IMR-90 (cell line): ENCODE results near the gene LINC01488. TPM values are rescaled to one million over a fixed set of nuclear protein-coding genes. Genes with fewer than 3 reads are reported as not detected.

Source experiments
- ATAC-seq: fragments of 200-7000 bp; cut with Tn5 transposase; 2 replicates; pipeline ENCODE4 v1.9.1; 2020; ENCODE audit warnings: low read depth, mild to moderate bottlenecking, moderate library complexity
- BruUV-seq: library from RNA; stranded (reverse); fragments of 400-500 nt; replicated peaks from 2 replicates; lab custom pipeline; 2021; lab: Mats Ljungman, UMichigan
- CTCF ChIA-PET: fragments of 300-600 bp; formaldehyde crosslinking; extraction: SDS; loops from one replicate; lab custom pipeline; 2021; ENCODE audit warnings: antibody characterized with exemption; lab: Yijun Ruan, JAX
- POLR2A ChIA-PET: fragments of 300-600 bp; sonication (Branson Sonifier 250); formaldehyde crosslinking; loops from one replicate; lab custom pipeline; 2022; ENCODE audit warnings: antibody characterized with exemption; ENCODE audit not compliant: unreplicated experiment; lab: Charles Lee
- DNase-seq: peaks from one replicate; pipeline ENCODE4 v3.0.0; 2013
- H2AFZ ChIP-seq: replicated peaks from 2 replicates; pipeline ENCODE3; 2013; ENCODE audit warnings: low read length, mild to moderate bottlenecking; ENCODE audit not compliant: poor library complexity
- H2AK5ac ChIP-seq: 2 replicates; pipeline ENCODE4 v1.6.1; 2013; ENCODE audit warnings: low read depth, low read length, inconsistent platforms
- H2AK9ac ChIP-seq: replicated peaks from 2 replicates; pipeline ENCODE3; 2013; ENCODE audit warnings: mild to moderate bottlenecking, low read depth, low read length, moderate library complexity; ENCODE audit not compliant: poor library complexity
- H2BK120ac ChIP-seq: 2 replicates; pipeline ENCODE4 v1.6.1; 2013; ENCODE audit warnings: low read depth, low read length, inconsistent platforms
- H2BK15ac ChIP-seq: 3 replicates; pipeline ENCODE4 v1.6.1; 2013; ENCODE audit warnings: low read depth, low read length, inconsistent platforms
- H2BK20ac ChIP-seq: 2 replicates; pipeline ENCODE4 v1.6.1; 2013; ENCODE audit warnings: low read depth, mild to moderate bottlenecking, inconsistent platforms, low read length, moderate library complexity
- H2BK5ac ChIP-seq: 2 replicates; pipeline ENCODE4 v1.6.1; 2013; ENCODE audit warnings: mild to moderate bottlenecking, low read depth, low read length, inconsistent platforms; ENCODE audit not compliant: poor library complexity, severe bottlenecking
- H3K14ac ChIP-seq: replicated peaks from 2 replicates; pipeline ENCODE4 v1.6.1; 2013; ENCODE audit warnings: low read depth, low read length, inconsistent platforms
- H3K18ac ChIP-seq: 2 replicates; pipeline ENCODE4 v1.6.1; 2013; ENCODE audit warnings: low read depth, low read length, control low read depth
- H3K23ac ChIP-seq: 2 replicates; pipeline ENCODE4 v1.6.1; 2013; ENCODE audit warnings: low read depth, low read length, inconsistent platforms
- H3K27ac ChIP-seq: 2 replicates; pipeline ENCODE4 v1.5.1; 2013; ENCODE audit warnings: mild to moderate bottlenecking, control low read depth, low read length; ENCODE audit not compliant: insufficient read depth
- H3K27me3 ChIP-seq: 2 replicates; pipeline ENCODE4 v1.6.1; 2013; ENCODE audit warnings: low read length; ENCODE audit not compliant: control insufficient read depth, insufficient read depth
- H3K36me3 ChIP-seq: 2 replicates; pipeline ENCODE4 v1.6.1; 2013; ENCODE audit warnings: low read length, mixed read lengths; ENCODE audit not compliant: control insufficient read depth, insufficient read depth
- H3K4ac ChIP-seq: 2 replicates; pipeline ENCODE4 v1.6.1; 2013; ENCODE audit warnings: low read depth, low read length, inconsistent platforms
- H3K4me1 ChIP-seq: 2 replicates; pipeline ENCODE4 v1.6.1; 2013; ENCODE audit warnings: low read length, mixed read lengths; ENCODE audit not compliant: control insufficient read depth, insufficient read depth
- H3K4me2 ChIP-seq: 2 replicates; pipeline ENCODE4 v1.6.1; 2013; ENCODE audit warnings: low read depth, mild to moderate bottlenecking, control low read depth, low read length, moderate library complexity
- H3K4me3 ChIP-seq: 2 replicates; pipeline ENCODE4 v1.5.1; 2013; ENCODE audit warnings: low read depth, mild to moderate bottlenecking, control low read depth, low read length, moderate library complexity; ENCODE audit not compliant: insufficient read depth
- H3K56ac ChIP-seq: 2 replicates; pipeline ENCODE4 v1.6.1; 2013; ENCODE audit warnings: low read length, inconsistent platforms; ENCODE audit not compliant: insufficient read depth; ENCODE audit errors: extremely low read depth
- H3K79me1 ChIP-seq, 2 experiments: 2 replicates each; pipeline ENCODE4 v1.6.1; 2013; ENCODE audit warnings: low read length in 2 of 2, inconsistent platforms in 1 of 2, low read depth in 1 of 2
- H3K9ac ChIP-seq: 2 replicates; pipeline ENCODE4 v1.6.1; 2013; ENCODE audit warnings: low read depth, low read length, control low read depth
- H3K9me1 ChIP-seq: 2 replicates; pipeline ENCODE4 v1.6.1; 2013; ENCODE audit warnings: low read length, inconsistent platforms; ENCODE audit not compliant: insufficient read depth
- H3K9me3 ChIP-seq: 2 replicates; pipeline ENCODE4 v1.6.1; 2013; ENCODE audit warnings: low read length; ENCODE audit not compliant: control insufficient read depth, insufficient read depth
- H4K20me1 ChIP-seq: 2 replicates; pipeline ENCODE4 v1.6.1; 2013; ENCODE audit warnings: low read length, inconsistent platforms; ENCODE audit not compliant: insufficient read depth
- H4K5ac ChIP-seq: 2 replicates; pipeline ENCODE4 v1.6.1; 2013; ENCODE audit warnings: mild to moderate bottlenecking, low read depth, low read length, control low read depth
- H4K8ac ChIP-seq, 2 experiments: 2 replicates each; pipeline ENCODE4 v1.6.1; 2013; ENCODE audit warnings: low read depth in 2 of 2, low read length in 2 of 2, control low read depth in 1 of 2, inconsistent platforms in 1 of 2
- H4K91ac ChIP-seq: 2 replicates; pipeline ENCODE4 v1.6.1; 2013; ENCODE audit warnings: low read depth, low read length, inconsistent platforms; ENCODE audit not compliant: insufficient read depth
- BHLHE40 ChIP-seq: fragments of 150-350 bp; IDR thresholded peaks from 2 replicates; pipeline ENCODE4 v1.6.1; 2016; ENCODE audit warnings: mild to moderate bottlenecking, low read depth, low read length
- CEBPB ChIP-seq: IDR thresholded peaks from 2 replicates; pipeline ENCODE4 v1.6.1; 2012; ENCODE audit warnings: low read depth, low read length, improper control_type of control experiment
- CHD1 ChIP-seq: IDR thresholded peaks from 2 replicates; pipeline ENCODE4 v1.6.1; 2012; ENCODE audit warnings: low read depth, low read length, improper control_type of control experiment
- CTCF ChIP-seq: conservative IDR thresholded peaks from 2 replicates; pipeline ENCODE4 v1.5.1; 2012; ENCODE audit warnings: mild to moderate bottlenecking, low read depth, low read length, improper control_type of control experiment
- ELK1 ChIP-seq: fragments of 150-350 bp; IDR thresholded peaks from 2 replicates; pipeline ENCODE4 v1.6.1; 2016; ENCODE audit warnings: low read depth, mild to moderate bottlenecking, low read length, moderate library complexity, borderline replicate concordance
- FOS ChIP-seq: fragments of 150-350 bp; IDR thresholded peaks from 2 replicates; pipeline ENCODE4 v1.6.1; 2016; ENCODE audit warnings: low read depth, low read length
- MAFK ChIP-seq: IDR thresholded peaks from 2 replicates; pipeline ENCODE4 v1.6.1; 2012; ENCODE audit warnings: low read depth, low read length, improper control_type of control experiment
- MAZ ChIP-seq: IDR thresholded peaks from 2 replicates; pipeline ENCODE4 v1.6.1; 2012; ENCODE audit warnings: low read depth, mild to moderate bottlenecking, low read length, improper control_type of control experiment, moderate library complexity, borderline replicate concordance
- NFE2L2 ChIP-seq: fragments of 150-350 bp; IDR thresholded peaks from 2 replicates; pipeline ENCODE4 v1.6.1; 2016; ENCODE audit warnings: low read depth, mild to moderate bottlenecking, low read length
- POLR2A ChIP-seq: IDR thresholded peaks from 2 replicates; pipeline ENCODE4 v1.6.1; 2012; ENCODE audit warnings: mild to moderate bottlenecking, low read depth, low read length
- RAD21 ChIP-seq: IDR thresholded peaks from 2 replicates; pipeline ENCODE4 v1.6.1; 2012; ENCODE audit warnings: low read length, improper control_type of control experiment
- RCOR1 ChIP-seq: IDR thresholded peaks from 2 replicates; pipeline ENCODE4 v1.6.1; 2012; ENCODE audit warnings: mild to moderate bottlenecking, low read length, improper control_type of control experiment; ENCODE audit not compliant: insufficient replicate concordance
- SMC3 ChIP-seq: fragments of 150-350 bp; IDR thresholded peaks from 2 replicates; pipeline ENCODE4 v1.6.1; 2016; ENCODE audit warnings: low read depth, mild to moderate bottlenecking, antibody characterized with exemption, low read length, moderate library complexity
- USF2 ChIP-seq: fragments of 150-350 bp; IDR thresholded peaks from 2 replicates; pipeline ENCODE4 v1.6.1; 2017; ENCODE audit warnings: mild to moderate bottlenecking, antibody characterized with exemption, low read length, low read depth
- WGBS, 2 experiments: methylation state at CpG; one replicate each; pipeline versions ENCODE4 v1.1.5 to v1.1.7; 2013; ENCODE audit warnings: missing lambda C conversion rate in 2 of 2; ENCODE audit not compliant: insufficient read length in 1 of 2; ENCODE audit errors: extremely low coverage in 2 of 2; 5-methylcytosine and 5-hydroxymethylcytosine counted together
- dilution Hi-C: fragments of 300-500 bp; cut with HindIII; formaldehyde crosslinking; loops from one replicate; pipeline ENCODE4 v1.14.3; 2018; ENCODE audit warnings: low sequenced_read_pairs; ENCODE audit not compliant: unreplicated experiment
- in situ Hi-C: fragments of 300-500 bp; cut with MboI; formaldehyde crosslinking; loops from 3 replicates; pipeline ENCODE4 v1.14.3; 2019; ENCODE audit warnings: low sequenced_read_pairs, inconsistent platforms, mixed read lengths
- intact Hi-C: fragments of 100-400 bp; cut with micrococcal nuclease; formaldehyde crosslinking; loops from 2 replicates; pipeline ENCODE4 v1.10.0; 2022
- polyA plus RNA-seq, 3 experiments: library from polyadenylated mRNA; depleted of rRNA; stranded (reverse); fragments of >200 nt; gene quantifications; 2 replicates each; pipeline ENCODE4 v1.2.3, GENCODE V29; 2012; ENCODE audit warnings: low replicate concordance in 1 of 3
- total RNA-seq: library from RNA; depleted of rRNA; stranded (reverse); fragments of >200 nt; gene quantifications from 2 replicates; pipeline ENCODE4 v1.2.3, GENCODE V29; 2012

Gene LINC01488
- total and polyA plus RNA-seq, 2 of the 4 experiments (the other 2 are of a cell fraction), result not detected

- Histone ChIP-seq H4K5ac (no peak overlapping the region), H3K56ac (no peak overlapping the region), H2AK5ac (no peak overlapping the region), H4K91ac (no peak overlapping the region), H3K4me3 (no peak overlapping the region), H4K8ac (no peak overlapping the region), H3K4me1 (no peaks in the 10 kb centered on the region), H4K20me1 (no peaks in the 10 kb centered on the region), H3K27ac (no peak overlapping the region), H2BK15ac (no peak overlapping the region), H3K79me1 (no peaks in the 10 kb centered on the region), H3K9me1 (no peaks in the 10 kb centered on the region), H2AK9ac (no peak overlapping the region), H3K23ac (no peak overlapping the region), H2BK120ac (no peak overlapping the region), H3K14ac (no peak overlapping the region), H3K9me3 (no peaks in the 10 kb centered on the region), H3K18ac (no peak overlapping the region), H3K36me3 (no peaks in the 10 kb centered on the region), H3K27me3 (peaks cover 21% of the 10 kb centered on the region), H2BK5ac (no peak overlapping the region), H3K4me2 (no peak overlapping the region), H3K9ac (no peak overlapping the region), H2AFZ (no peak overlapping the region), H3K4ac (no peak overlapping the region), H2BK20ac (no peak overlapping the region)
- ChIA-PET POLR2A (no interaction called here), CTCF (no interaction called here)
- dilution Hi-C loops (no loop called here), intact Hi-C loops (no loop called here), in situ Hi-C loops (no loop called here)
- BruUV-seq, result no TSS peak
- DNase-seq, result no peak
- 81% methylated on average over 4 of the region's 9 CpGs; no CpG with 5 or more reads in 1 of the 2 experiments for WGBS, 2 experiments
- TF ChIP-seq MAFK (no peak), FOS (no peak), RCOR1 (no peak), ELK1 (no peak), USF2 (no peak), MAZ (no peak), NFE2L2 (no peak), RAD21 (no peak), POLR2A (no peak), CHD1 (no peak), CTCF (no peak), BHLHE40 (no peak), SMC3 (no peak), CEBPB (no peak)
- no peak for ATAC-seq
Observed at GRCh38 chr11:69531717-69532088, 50.2 kb downstream of the LINC01488 start.
